SK-N-MC (cell line): ENCODE results near the gene RMND5A.

Source experiments
- EZH2 ChIP-seq: fragments of 200-600 bp; sonication (generic); IDR thresholded peaks from one replicate; pipeline ENCODE4 v1.6.1; 2017; ENCODE audit warnings: antibody characterized with exemption
- POLR2AphosphoS5 ChIP-seq: IDR thresholded peaks from 2 replicates; pipeline ENCODE4 v1.6.1; 2012; ENCODE audit warnings: mild to moderate bottlenecking, low read depth, low read length, borderline replicate concordance

- no peak for TF ChIP-seq EZH2
- TF ChIP-seq POLR2AphosphoS5: no peak
These were observed 50.8 kb downstream of the RMND5A start for GRCh38 chr2:86770816-86771301.
